HG02642 (cell line): ENCODE data around the gene CRISPLD2.

Experiments
- ATAC-seq: cut with Tn5 transposase; IDR thresholded peaks from one replicate; pipeline ENCODE4 v1.9.1; 2021; ENCODE audit warnings: mild to moderate bottlenecking; ENCODE audit not compliant: unreplicated experiment, poor library complexity

CRISPLD2 gene

GRCh38 chr16:84899414-84899813 is 79.6 kb downstream of the CRISPLD2 start:
- ATAC-seq: no peak

- no peak for ATAC-seq
These were observed 86.2 kb downstream of the CRISPLD2 start for GRCh38 chr16:84905965-84906460.

- no peak for ATAC-seq
These were observed 87.3 kb downstream of the CRISPLD2 start for GRCh38 chr16:84907051-84907450.

GRCh38 chr16:84907575-84907974 is 87.8 kb downstream of the CRISPLD2 start:
- no peak for ATAC-seq

GRCh38 chr16:84909476-84910085 is 89.8 kb downstream of the CRISPLD2 start:
- no peak for ATAC-seq

- no peak for ATAC-seq
These were observed 91.9 kb downstream of the CRISPLD2 start for GRCh38 chr16:84911486-84912216.

GRCh38 chr16:84913315-84913714 is 93.5 kb downstream of the CRISPLD2 start:
- ATAC-seq: no peak

- no peak for ATAC-seq
These were observed 94.5 kb downstream of the CRISPLD2 start for GRCh38 chr16:84914273-84914672.

- no peak for ATAC-seq
These were observed 96.4 kb downstream of the CRISPLD2 start for GRCh38 chr16:84916178-84916577.

GRCh38 chr16:84916850-84917249 is 97.1 kb downstream of the CRISPLD2 start:
- no peak for ATAC-seq

GRCh38 chr16:84917492-84917891 is 97.7 kb downstream of the CRISPLD2 start:
- no peak for ATAC-seq

GRCh38 chr16:84918006-84918909 is 98.5 kb downstream of the CRISPLD2 start:
- no peak for ATAC-seq

GRCh38 chr16:84919269-84919668 is 99.5 kb downstream of the CRISPLD2 start:
- ATAC-seq: no peak

GRCh38 chr16:84919708-84920107 is 99.9 kb downstream of the CRISPLD2 start:
- no peak for ATAC-seq

GRCh38 chr16:84920333-84920732 is 100.5 kb downstream of the CRISPLD2 start:
- ATAC-seq: no peak

GRCh38 chr16:84922351-84923120 is 102.8 kb downstream of the CRISPLD2 start:
- ATAC-seq: no peak

- no peak for ATAC-seq
These were observed 104.7 kb downstream of the CRISPLD2 start for GRCh38 chr16:84924331-84925091.

GRCh38 chr16:84925092-84925772 is 105.4 kb downstream of the CRISPLD2 start:
- no peak for ATAC-seq
